CD14-positive monocyte (primary cell): ENCODE data around the gene MADD. TPM values are rescaled to one million over a fixed set of nuclear protein-coding genes. Genes with fewer than 3 reads are reported as not detected.
A peak's percentile ranks its signal among the peaks of the same experiment; 100 is the strongest.

Source experiments
- DNase-seq, 3 donors: peaks; one replicate each; pipeline ENCODE4 v3.0.0-alpha.2; 2011 to 2022
- H2AFZ ChIP-seq: 2 replicates; pipeline ENCODE4 v1.6.0; 2012; ENCODE audit warnings: mild to moderate bottlenecking, low read depth, low read length, inconsistent platforms; ENCODE audit not compliant: insufficient read depth, poor library complexity, severe bottlenecking
- H3K27ac ChIP-seq, 2 donors: 1 replicate in 1 of 2; 2 replicates in 1 of 2; pipeline ENCODE4 v1.5.1; 2012 to 2013; ENCODE audit warnings: low read length in 2 of 2, control low read depth in 1 of 2, inconsistent platforms in 1 of 2, low read depth in 1 of 2, mild to moderate bottlenecking in 1 of 2
- H3K27me3 ChIP-seq, 2 donors: one replicate each; pipeline versions ENCODE4 v1.6.0 to v1.6.1; 2011 to 2013; ENCODE audit warnings: low read length in 2 of 2; ENCODE audit not compliant: control insufficient read depth in 2 of 2, insufficient read depth in 2 of 2
- H3K36me3 ChIP-seq, 2 donors: replicated peaks in 1 of 2; 1 replicate in 1 of 2; 2 replicates in 1 of 2; pipeline versions ENCODE4 v1.5.1 to v1.6.1; 2012 to 2013; ENCODE audit warnings: low read length in 2 of 2, control low read depth in 1 of 2, inconsistent platforms in 1 of 2, mild to moderate bottlenecking in 1 of 2; ENCODE audit not compliant: insufficient read depth in 2 of 2, control insufficient read depth in 1 of 2
- H3K4me1 ChIP-seq, 2 donors: 1 replicate in 1 of 2; 2 replicates in 1 of 2; pipeline versions ENCODE4 v1.5.1 to v1.6.1; 2012 to 2013; ENCODE audit warnings: low read length in 2 of 2, control low read depth in 1 of 2, inconsistent platforms in 1 of 2, mild to moderate bottlenecking in 1 of 2, moderate library complexity in 1 of 2; ENCODE audit not compliant: insufficient read depth in 2 of 2, control insufficient read depth in 1 of 2
- H3K4me2 ChIP-seq: replicated peaks from 2 replicates; pipeline ENCODE3; 2012; ENCODE audit warnings: low read length, moderate library complexity, mild to moderate bottlenecking; ENCODE audit not compliant: poor library complexity, severe bottlenecking; ENCODE audit errors: extremely low read depth
- H3K4me3 ChIP-seq, 3 experiments: fragments of 200-600 bp in 1 of 3; sonication (generic) in 1 of 3; replicated peaks in 1 of 3; 1 replicate in 2 of 3; 2 replicates in 1 of 3; pipeline ENCODE4 v1.5.1; 2011 to 2013; ENCODE audit warnings: low read length in 3 of 3, mild to moderate bottlenecking in 3 of 3, control low read depth in 2 of 3, low read depth in 2 of 3, inconsistent platforms in 1 of 3, moderate library complexity in 1 of 3
- H3K79me2 ChIP-seq: 2 replicates; pipeline ENCODE4 v1.6.0; 2012; ENCODE audit warnings: mild to moderate bottlenecking, control low read depth, inconsistent platforms, low read length, moderate library complexity; ENCODE audit not compliant: insufficient read depth
- H3K9ac ChIP-seq: 2 replicates; pipeline ENCODE4 v1.6.0; 2017; ENCODE audit warnings: low read length, mild to moderate bottlenecking; ENCODE audit not compliant: insufficient read depth, poor library complexity, severe bottlenecking
- H3K9me3 ChIP-seq, 2 donors: replicated peaks in 1 of 2; 1 replicate in 1 of 2; 2 replicates in 1 of 2; pipeline versions ENCODE4 v1.5.1 to v1.6.1; 2012 to 2013; ENCODE audit warnings: low read length in 2 of 2, control low read depth in 1 of 2; ENCODE audit not compliant: control insufficient read depth in 1 of 2, insufficient read depth in 1 of 2
- H4K20me1 ChIP-seq: 2 replicates; pipeline ENCODE4 v1.6.0; 2012; ENCODE audit warnings: mild to moderate bottlenecking, low read length, control low read depth, moderate library complexity; ENCODE audit not compliant: insufficient read depth
- H3K27ac Mint-ChIP-seq, 7 donors: one replicate each; pipeline ENCODE4 v1.8.0; 2020; ENCODE audit warnings: mild to moderate bottlenecking in 7 of 7, mixed read lengths in 7 of 7, moderate library complexity in 6 of 7, inconsistent platforms in 2 of 7
- H3K27me3 Mint-ChIP-seq, 3 donors: one replicate each; pipeline ENCODE4 v1.8.0; 2021 to 2022; ENCODE audit warnings: low read depth in 3 of 3, mild to moderate bottlenecking in 3 of 3, mixed read lengths in 3 of 3, moderate library complexity in 3 of 3, inconsistent platforms in 1 of 3
- H3K36me3 Mint-ChIP-seq, 2 donors: one replicate each; pipeline ENCODE4 v1.8.0; 2020; ENCODE audit warnings: mixed read lengths in 2 of 2, inconsistent platforms in 1 of 2, mild to moderate bottlenecking in 1 of 2
- H3K4me1 Mint-ChIP-seq: one replicate; pipeline ENCODE4 v1.8.0; 2020; ENCODE audit warnings: mild to moderate bottlenecking, mixed read lengths
- H3K4me3 Mint-ChIP-seq, 2 donors: one replicate each; pipeline ENCODE4 v1.8.0; 2020; ENCODE audit warnings: mild to moderate bottlenecking in 2 of 2, mixed read lengths in 2 of 2, moderate library complexity in 1 of 2
- H3K9me3 Mint-ChIP-seq, 7 donors: one replicate each; pipeline ENCODE4 v1.8.0; 2020 to 2022; ENCODE audit warnings: mixed read lengths in 7 of 7, mild to moderate bottlenecking in 6 of 7, moderate library complexity in 6 of 7, inconsistent platforms in 2 of 7
- WGBS: methylation state at CpG from one replicate; pipeline ENCODE4 v1.1.5; 2013; ENCODE audit warnings: missing lambda C conversion rate; ENCODE audit not compliant: insufficient coverage; 5-methylcytosine and 5-hydroxymethylcytosine counted together
- intact Hi-C, 2 donors: fragments of 100-400 bp; cut with micrococcal nuclease; formaldehyde crosslinking; loops; one replicate each; pipeline versions ENCODE4 v1.15.0 to v1.15.1; 2023
- polyA plus RNA-seq, 3 donors: library from polyadenylated mRNA; depleted of rRNA in 1 of 3; unstranded in 2 of 3; stranded (reverse) in 1 of 3; fragments of 300-500 nt in 2 of 3; fragments of >200 nt in 1 of 3; fragmentation: Illumina TruSeq in 2 of 3; gene quantifications; 1 replicate in 2 of 3; 2 replicates in 1 of 3; pipeline ENCODE4 v1.2.3, GENCODE V29; 2012 to 2021
- TF ChIP-seq, protein P1 (sequence below): fragments of 200-600 bp; IDR thresholded peaks from one replicate; pipeline ENCODE4 v1.8.0; 2022; ENCODE audit warnings: antibody characterized with exemption, mild to moderate bottlenecking

The MADD gene
- polyA plus RNA-seq, 3 donors, result 6.4 to 58.1 (median 12.2) TPM

DNA sequence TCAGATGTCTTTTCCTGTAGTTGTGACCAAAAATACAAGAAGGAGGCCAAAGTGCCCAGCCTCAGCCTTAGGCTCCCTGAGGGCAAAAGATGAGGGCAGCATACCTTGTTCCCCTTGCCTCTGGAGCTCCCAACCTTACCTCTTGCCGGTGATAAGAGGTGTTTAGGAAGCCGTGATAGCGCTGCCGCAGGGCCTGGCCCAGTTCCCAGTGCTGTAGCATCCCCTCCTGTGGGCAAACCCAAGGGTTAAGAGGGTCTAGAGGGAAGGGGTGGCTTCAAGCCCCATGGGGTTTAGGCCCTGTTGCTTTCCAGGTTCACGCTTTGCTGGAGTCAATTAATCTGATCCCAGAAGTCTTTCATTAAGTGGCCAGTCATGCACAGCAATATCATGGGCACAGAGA, 22.4 kb upstream of the MADD start:
- H3K27me3 Mint-ChIP-seq, result no peaks in the 10 kb centered on the region
- H3K36me3 Mint-ChIP-seq, result peaks cover 39 to 41% of the 10 kb centered on the region in 2 donors
- Histone ChIP-seq H3K9me3 (no peaks in the 10 kb centered on the region), H3K4me2 (peak overlapping the region; percentile 92), H2AFZ (peak overlapping the region; percentile 91), H3K79me2 (peaks cover 27% of the 10 kb centered on the region), H3K4me3 (peak overlapping the region in 1 of 3 experiments; percentile 97), H3K4me1 (peaks cover 15 to 21% of the 10 kb centered on the region in 2 donors), H4K20me1 (no peaks in the 10 kb centered on the region), H3K36me3 (peaks cover 30 to 45% of the 10 kb centered on the region in 2 donors), H3K27ac (no peak overlapping the region), H3K27me3 (no peaks in the 10 kb centered on the region), H3K9ac (no peak overlapping the region)
- peaks cover 25% of the 10 kb centered on the region for H3K4me1 Mint-ChIP-seq
- H3K9me3 Mint-ChIP-seq, result peaks cover 0 to 2% (median 0%) of the 10 kb centered on the region in 7 donors
- TF ChIP-seq, protein P1, sequence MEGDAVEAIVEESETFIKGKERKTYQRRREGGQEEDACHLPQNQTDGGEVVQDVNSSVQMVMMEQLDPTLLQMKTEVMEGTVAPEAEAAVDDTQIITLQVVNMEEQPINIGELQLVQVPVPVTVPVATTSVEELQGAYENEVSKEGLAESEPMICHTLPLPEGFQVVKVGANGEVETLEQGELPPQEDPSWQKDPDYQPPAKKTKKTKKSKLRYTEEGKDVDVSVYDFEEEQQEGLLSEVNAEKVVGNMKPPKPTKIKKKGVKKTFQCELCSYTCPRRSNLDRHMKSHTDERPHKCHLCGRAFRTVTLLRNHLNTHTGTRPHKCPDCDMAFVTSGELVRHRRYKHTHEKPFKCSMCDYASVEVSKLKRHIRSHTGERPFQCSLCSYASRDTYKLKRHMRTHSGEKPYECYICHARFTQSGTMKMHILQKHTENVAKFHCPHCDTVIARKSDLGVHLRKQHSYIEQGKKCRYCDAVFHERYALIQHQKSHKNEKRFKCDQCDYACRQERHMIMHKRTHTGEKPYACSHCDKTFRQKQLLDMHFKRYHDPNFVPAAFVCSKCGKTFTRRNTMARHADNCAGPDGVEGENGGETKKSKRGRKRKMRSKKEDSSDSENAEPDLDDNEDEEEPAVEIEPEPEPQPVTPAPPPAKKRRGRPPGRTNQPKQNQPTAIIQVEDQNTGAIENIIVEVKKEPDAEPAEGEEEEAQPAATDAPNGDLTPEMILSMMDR, result no peak
- H3K27ac Mint-ChIP-seq, result no peak overlapping the region
- H3K4me3 Mint-ChIP-seq, result peak overlapping the region in 1 of 2 donors; percentile 100
- no peak for DNase-seq
- WGBS, result 88% methylated on average over 4 of the region's 5 CpGs
- intact Hi-C loops, result loop anchor here (5.0 to 10.0 kb wide), 2 partner anchors 313 to 315 kb away; partner anchors contain the start of gene CSTPP1 (in 1 of the 2)

DNA sequence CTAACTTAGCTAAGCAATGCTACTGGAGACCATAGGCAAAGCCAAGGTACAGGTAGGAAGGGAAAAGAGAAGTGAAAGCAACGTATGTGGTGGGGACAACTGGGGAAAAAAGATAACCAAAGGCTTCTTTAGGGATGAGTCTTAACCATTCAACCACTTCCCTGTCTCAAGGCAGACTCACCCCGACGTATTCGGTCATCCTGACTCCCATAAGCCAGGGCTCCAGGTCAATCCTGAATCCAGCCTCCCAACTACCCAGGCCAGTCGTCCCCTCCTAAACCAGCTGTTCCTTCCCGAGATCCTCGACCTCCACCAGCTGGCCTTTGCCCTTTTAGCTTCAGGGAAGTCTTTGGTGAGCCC, 21.6 kb upstream of the MADD start:
- Histone ChIP-seq H3K9me3 (no peaks in the 10 kb centered on the region), H4K20me1 (no peaks in the 10 kb centered on the region), H3K36me3 (peaks cover 23 to 37% of the 10 kb centered on the region in 2 donors), H3K27ac (peak overlapping the region; percentile 61 to 92), H3K4me3 (peak overlapping the region; percentile 76 to 97 (median 95)), H3K9ac (peak overlapping the region; percentile 81), H3K4me2 (peak overlapping the region; percentile 92), H3K79me2 (peaks cover 27% of the 10 kb centered on the region), H3K27me3 (no peaks in the 10 kb centered on the region), H3K4me1 (peaks cover 15 to 21% of the 10 kb centered on the region in 2 donors), H2AFZ (peak overlapping the region; percentile 91)
- H3K9me3 Mint-ChIP-seq, result peaks cover 0 to 2% (median 0%) of the 10 kb centered on the region in 7 donors
- peak overlapping the region; percentile 92 to 99 (median 98) for H3K27ac Mint-ChIP-seq
- 0% methylated on average over 6 of the region's 7 CpGs for WGBS
- intact Hi-C loops, result loop anchor here (5.0 to 10.0 kb wide), 2 partner anchors 313 to 316 kb away; partner anchors contain the start of gene CSTPP1 (in 1 of the 2)
- peaks cover 31 to 35% of the 10 kb centered on the region in 2 donors for H3K36me3 Mint-ChIP-seq
- peaks cover 25% of the 10 kb centered on the region for H3K4me1 Mint-ChIP-seq
- DNase-seq, result peak in 2 of 3 donors; percentile 15 to 21
- peak overlapping the region; percentile 95 to 100 for H3K4me3 Mint-ChIP-seq
- no peaks in the 10 kb centered on the region for H3K27me3 Mint-ChIP-seq
- TF ChIP-seq, protein P1, result no peak
